KMS-11 (cell line): ENCODE results near the gene ZNF19.

ENCODE experiments used
- H2AFZ ChIP-seq: fragments of 200-600 bp; sonication (generic); 2 replicates; pipeline ENCODE4 v1.6.1; 2016; ENCODE audit warnings: antibody characterized with exemption, mixed run types, low read depth
- H3K27ac ChIP-seq: fragments of 200-600 bp; sonication (generic); 2 replicates; pipeline ENCODE4 v1.6.1; 2016; ENCODE audit warnings: mild to moderate bottlenecking, mixed run types
- H3K27me3 ChIP-seq: fragments of 200-600 bp; sonication (generic); 2 replicates; pipeline ENCODE4 v1.6.1; 2017; ENCODE audit warnings: mild to moderate bottlenecking, low read depth, mixed run types, moderate library complexity; ENCODE audit not compliant: insufficient read depth
- H3K36me3 ChIP-seq: fragments of 200-600 bp; sonication (generic); 2 replicates; pipeline ENCODE4 v1.6.1; 2017; ENCODE audit warnings: mild to moderate bottlenecking, mixed run types; ENCODE audit not compliant: insufficient read depth
- H3K4me1 ChIP-seq: fragments of 200-600 bp; sonication (generic); 2 replicates; pipeline ENCODE4 v1.6.1; 2016; ENCODE audit warnings: mild to moderate bottlenecking, low read depth, mixed run types; ENCODE audit not compliant: poor library complexity, severe bottlenecking
- H3K4me2 ChIP-seq: fragments of 200-600 bp; sonication (generic); 2 replicates; pipeline ENCODE4 v1.7.0; 2016; ENCODE audit warnings: mild to moderate bottlenecking, mixed run types
- H3K4me3 ChIP-seq: fragments of 200-600 bp; sonication (generic); IDR thresholded peaks from 2 replicates; pipeline ENCODE4 v1.6.1; 2017; ENCODE audit warnings: low read depth, low read length, mixed read lengths; ENCODE audit not compliant: insufficient read depth
- H3K79me2 ChIP-seq: fragments of 200-600 bp; sonication (generic); 2 replicates; pipeline ENCODE4 v1.6.1; 2016; ENCODE audit warnings: low read depth, mixed run types; ENCODE audit not compliant: insufficient read depth
- H3K9ac ChIP-seq: fragments of 200-600 bp; sonication (generic); 2 replicates; pipeline ENCODE4 v1.6.1; 2016; ENCODE audit warnings: mild to moderate bottlenecking, mixed run types
- H4K20me1 ChIP-seq: fragments of 200-600 bp; sonication (generic); 2 replicates; pipeline ENCODE4 v1.6.1; 2016; ENCODE audit warnings: mild to moderate bottlenecking, mixed run types; ENCODE audit not compliant: insufficient read depth
- TF ChIP-seq, protein P1 (sequence below): fragments of 200-600 bp; sonication (generic); conservative IDR thresholded peaks from 2 replicates; pipeline ENCODE4 v1.6.1; 2017; ENCODE audit warnings: low read depth, mild to moderate bottlenecking, antibody characterized with exemption, low read length, moderate library complexity, mixed read lengths

The ZNF19 gene

GRCh38 chr16:71476457-71477124 lies 12.5 kb downstream of the ZNF19 start:
- no peaks in the 10 kb centered on the region for H3K79me2 ChIP-seq
- no peaks in the 10 kb centered on the region for H4K20me1 ChIP-seq
- H2AFZ ChIP-seq, result no peak overlapping the region
- no peak overlapping the region for H3K4me3 ChIP-seq
- TF ChIP-seq, protein P1, sequence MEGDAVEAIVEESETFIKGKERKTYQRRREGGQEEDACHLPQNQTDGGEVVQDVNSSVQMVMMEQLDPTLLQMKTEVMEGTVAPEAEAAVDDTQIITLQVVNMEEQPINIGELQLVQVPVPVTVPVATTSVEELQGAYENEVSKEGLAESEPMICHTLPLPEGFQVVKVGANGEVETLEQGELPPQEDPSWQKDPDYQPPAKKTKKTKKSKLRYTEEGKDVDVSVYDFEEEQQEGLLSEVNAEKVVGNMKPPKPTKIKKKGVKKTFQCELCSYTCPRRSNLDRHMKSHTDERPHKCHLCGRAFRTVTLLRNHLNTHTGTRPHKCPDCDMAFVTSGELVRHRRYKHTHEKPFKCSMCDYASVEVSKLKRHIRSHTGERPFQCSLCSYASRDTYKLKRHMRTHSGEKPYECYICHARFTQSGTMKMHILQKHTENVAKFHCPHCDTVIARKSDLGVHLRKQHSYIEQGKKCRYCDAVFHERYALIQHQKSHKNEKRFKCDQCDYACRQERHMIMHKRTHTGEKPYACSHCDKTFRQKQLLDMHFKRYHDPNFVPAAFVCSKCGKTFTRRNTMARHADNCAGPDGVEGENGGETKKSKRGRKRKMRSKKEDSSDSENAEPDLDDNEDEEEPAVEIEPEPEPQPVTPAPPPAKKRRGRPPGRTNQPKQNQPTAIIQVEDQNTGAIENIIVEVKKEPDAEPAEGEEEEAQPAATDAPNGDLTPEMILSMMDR, result no peak
- H3K27ac ChIP-seq, result no peak overlapping the region
- no peak overlapping the region for H3K9ac ChIP-seq
- H3K4me1 ChIP-seq, result no peaks in the 10 kb centered on the region
- no peaks in the 10 kb centered on the region for H3K27me3 ChIP-seq
- H3K36me3 ChIP-seq, result no peaks in the 10 kb centered on the region
- no peak overlapping the region for H3K4me2 ChIP-seq

- no peak overlapping the region for H2AFZ ChIP-seq
- TF ChIP-seq, protein P1, result no peak
- H4K20me1 ChIP-seq, result no peaks in the 10 kb centered on the region
- no peaks in the 10 kb centered on the region for H3K27me3 ChIP-seq
- no peak overlapping the region for H3K27ac ChIP-seq
- H3K36me3 ChIP-seq, result no peaks in the 10 kb centered on the region
- H3K79me2 ChIP-seq, result no peaks in the 10 kb centered on the region
- H3K4me3 ChIP-seq, result no peak overlapping the region
- H3K4me2 ChIP-seq, result no peak overlapping the region
- H3K4me1 ChIP-seq, result no peaks in the 10 kb centered on the region
- no peak overlapping the region for H3K9ac ChIP-seq
Observed at GRCh38 chr16:71474864-71475263, 14.3 kb downstream of the ZNF19 start.

DNA sequence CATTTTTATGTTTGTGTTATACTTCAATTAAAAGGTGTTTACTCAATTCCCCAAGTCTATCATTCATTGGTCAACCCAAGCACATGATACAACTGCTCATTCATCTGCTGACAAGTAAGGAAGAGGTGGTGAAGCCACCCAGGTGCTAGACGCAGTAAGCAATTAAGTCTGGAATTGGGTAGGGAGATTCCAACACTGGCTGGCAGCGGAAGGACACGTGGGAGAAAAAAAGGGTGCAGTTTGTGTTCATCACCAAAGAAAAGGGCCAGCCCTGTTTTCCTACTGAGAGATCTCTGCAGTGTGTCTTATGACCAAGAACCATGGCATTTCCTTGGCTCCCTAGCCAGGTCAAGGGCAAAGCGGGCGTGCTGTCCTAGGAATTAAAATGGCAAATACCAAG lies 15.2 kb downstream of the ZNF19 start:
- TF ChIP-seq, protein P1, result no peak
- no peak overlapping the region for H3K9ac ChIP-seq
- H3K27ac ChIP-seq, result no peak overlapping the region
- no peak overlapping the region for H2AFZ ChIP-seq
- no peaks in the 10 kb centered on the region for H4K20me1 ChIP-seq
- no peak overlapping the region for H3K4me3 ChIP-seq
- no peaks in the 10 kb centered on the region; the same call in 1 of the 2 replicates for H3K36me3 ChIP-seq
- H3K27me3 ChIP-seq, result no peaks in the 10 kb centered on the region
- no peaks in the 10 kb centered on the region for H3K79me2 ChIP-seq
- H3K4me2 ChIP-seq, result no peak overlapping the region
- H3K4me1 ChIP-seq, result no peaks in the 10 kb centered on the region

DNA sequence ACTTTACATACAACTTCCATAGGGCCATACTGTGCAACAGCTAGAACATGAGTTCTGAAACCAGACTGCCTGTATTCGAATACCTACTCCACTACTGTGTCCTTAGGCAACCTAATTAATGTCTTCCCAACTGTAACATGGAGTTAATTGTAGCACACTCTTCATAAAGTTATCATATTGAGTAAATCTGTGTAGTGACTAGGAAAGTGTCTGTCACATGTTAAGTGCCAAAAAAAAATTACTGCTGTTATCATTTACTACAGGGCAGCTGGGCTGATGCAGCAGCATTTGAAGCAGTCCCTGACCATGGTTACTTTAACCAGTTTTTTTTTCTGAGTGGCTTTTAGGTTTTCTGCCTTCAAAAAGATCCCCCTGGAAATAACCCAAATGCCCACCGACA lies 16.2 kb downstream of the ZNF19 start:
- Histone ChIP-seq H3K79me2 (no peaks in the 10 kb centered on the region), H3K4me1 (no peaks in the 10 kb centered on the region), H4K20me1 (no peaks in the 10 kb centered on the region), H3K4me2 (no peak overlapping the region), H3K27me3 (no peaks in the 10 kb centered on the region), H3K27ac (no peak overlapping the region), H3K9ac (no peak overlapping the region), H2AFZ (no peak overlapping the region), H3K4me3 (no peak overlapping the region), H3K36me3 (no peaks in the 10 kb centered on the region; the same call in 1 of the 2 replicates)
- TF ChIP-seq, protein P1, result no peak
